Ishikawa (cell line): ENCODE data around the gene FBXW5.
A peak's percentile ranks its signal among the peaks of the same experiment; 100 is the strongest.

ENCODE experiments used
- CEBPB ChIP-seq: IDR thresholded peaks from 2 replicates; pipeline ENCODE4 v1.6.1; 2012
- CREB1 ChIP-seq: IDR thresholded peaks from 2 replicates; pipeline ENCODE4 v1.6.1; 2012; ENCODE audit warnings: low read depth
- EGR1 ChIP-seq: IDR thresholded peaks from 2 replicates; pipeline ENCODE4 v1.6.1; 2012
- EP300 ChIP-seq: IDR thresholded peaks from 2 replicates; pipeline ENCODE4 v1.6.1; 2012; ENCODE audit warnings: borderline replicate concordance
- FOXM1 ChIP-seq: IDR thresholded peaks from 2 replicates; pipeline ENCODE4 v1.6.1; 2012; ENCODE audit warnings: low read depth, borderline replicate concordance
- RAD21 ChIP-seq: IDR thresholded peaks from 2 replicates; pipeline ENCODE4 v1.6.1; 2012; ENCODE audit warnings: low read depth
- TAF1 ChIP-seq: IDR thresholded peaks from 2 replicates; pipeline ENCODE4 v1.6.1; 2012; ENCODE audit warnings: low read depth, mild to moderate bottlenecking
- TCF12 ChIP-seq: IDR thresholded peaks from 2 replicates; pipeline ENCODE4 v1.6.1; 2012; ENCODE audit warnings: low read depth
- TEAD4 ChIP-seq: IDR thresholded peaks from 2 replicates; pipeline ENCODE4 v1.6.1; 2012
- YY1 ChIP-seq: IDR thresholded peaks from 2 replicates; pipeline ENCODE4 v1.6.1; 2012; ENCODE audit warnings: low read depth
- ZBTB7A ChIP-seq: IDR thresholded peaks from 2 replicates; pipeline ENCODE4 v1.6.1; 2012; ENCODE audit warnings: low read depth
- TF ChIP-seq, protein P1 (sequence below): IDR thresholded peaks from 2 replicates; pipeline ENCODE4 v1.6.1; 2012; ENCODE audit warnings: low read depth, mild to moderate bottlenecking
- TF ChIP-seq, protein P2 (sequence below): IDR thresholded peaks from 2 replicates; pipeline ENCODE4 v1.6.1; 2012

GRCh38 chr9:136944519-136945332 is at the start of gene FBXW5, which contains the start of gene C8G:
- TF ChIP-seq, protein P1, sequence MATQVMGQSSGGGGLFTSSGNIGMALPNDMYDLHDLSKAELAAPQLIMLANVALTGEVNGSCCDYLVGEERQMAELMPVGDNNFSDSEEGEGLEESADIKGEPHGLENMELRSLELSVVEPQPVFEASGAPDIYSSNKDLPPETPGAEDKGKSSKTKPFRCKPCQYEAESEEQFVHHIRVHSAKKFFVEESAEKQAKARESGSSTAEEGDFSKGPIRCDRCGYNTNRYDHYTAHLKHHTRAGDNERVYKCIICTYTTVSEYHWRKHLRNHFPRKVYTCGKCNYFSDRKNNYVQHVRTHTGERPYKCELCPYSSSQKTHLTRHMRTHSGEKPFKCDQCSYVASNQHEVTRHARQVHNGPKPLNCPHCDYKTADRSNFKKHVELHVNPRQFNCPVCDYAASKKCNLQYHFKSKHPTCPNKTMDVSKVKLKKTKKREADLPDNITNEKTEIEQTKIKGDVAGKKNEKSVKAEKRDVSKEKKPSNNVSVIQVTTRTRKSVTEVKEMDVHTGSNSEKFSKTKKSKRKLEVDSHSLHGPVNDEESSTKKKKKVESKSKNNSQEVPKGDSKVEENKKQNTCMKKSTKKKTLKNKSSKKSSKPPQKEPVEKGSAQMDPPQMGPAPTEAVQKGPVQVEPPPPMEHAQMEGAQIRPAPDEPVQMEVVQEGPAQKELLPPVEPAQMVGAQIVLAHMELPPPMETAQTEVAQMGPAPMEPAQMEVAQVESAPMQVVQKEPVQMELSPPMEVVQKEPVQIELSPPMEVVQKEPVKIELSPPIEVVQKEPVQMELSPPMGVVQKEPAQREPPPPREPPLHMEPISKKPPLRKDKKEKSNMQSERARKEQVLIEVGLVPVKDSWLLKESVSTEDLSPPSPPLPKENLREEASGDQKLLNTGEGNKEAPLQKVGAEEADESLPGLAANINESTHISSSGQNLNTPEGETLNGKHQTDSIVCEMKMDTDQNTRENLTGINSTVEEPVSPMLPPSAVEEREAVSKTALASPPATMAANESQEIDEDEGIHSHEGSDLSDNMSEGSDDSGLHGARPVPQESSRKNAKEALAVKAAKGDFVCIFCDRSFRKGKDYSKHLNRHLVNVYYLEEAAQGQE: no peak
- peak; percentile 81 for TF ChIP-seq YY1
- TF ChIP-seq FOXM1: no peak
- TF ChIP-seq, protein P2, sequence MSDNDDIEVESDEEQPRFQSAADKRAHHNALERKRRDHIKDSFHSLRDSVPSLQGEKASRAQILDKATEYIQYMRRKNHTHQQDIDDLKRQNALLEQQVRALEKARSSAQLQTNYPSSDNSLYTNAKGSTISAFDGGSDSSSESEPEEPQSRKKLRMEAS: no peak
- TF ChIP-seq EP300: no peak; the same call in 1 of the 2 replicates
- no peak for TF ChIP-seq CREB1
- TF ChIP-seq RAD21: peak; percentile 29; the same call in 1 of the 2 replicates
- no peak for TF ChIP-seq TEAD4
- no peak for TF ChIP-seq TCF12
- peak; percentile 89 for TF ChIP-seq EGR1
- 0 out of 2 replicates have a peak, but pooled peaks have one; percentile 20 for TF ChIP-seq ZBTB7A
- TF ChIP-seq CEBPB: no peak
- TF ChIP-seq TAF1: no peak
